Caco-2 (cell line): Measurements from ENCODE around the gene TTF1. TPM values are rescaled to one million over a fixed set of nuclear protein-coding genes. Genes with fewer than 3 reads are reported as not detected.

Source experiments
- BruUV-seq: library from RNA; stranded (reverse); fragments of 400-500 nt; replicated peaks from 2 replicates; lab custom pipeline; 2021; lab: Mats Ljungman, UMichigan
- CTCF ChIA-PET: fragments of 300-600 bp; sonication (Branson Sonifier 250); formaldehyde crosslinking; loops from one replicate; lab custom pipeline; 2022; ENCODE audit warnings: antibody characterized with exemption; lab: Charles Lee
- POLR2A ChIA-PET: fragments of 300-600 bp; sonication (Branson Sonifier 250); formaldehyde crosslinking; loops from one replicate; lab custom pipeline; 2022; ENCODE audit warnings: antibody characterized with exemption; lab: Charles Lee
- DNase-seq, 2 experiments: peaks; one replicate each; pipeline versions ENCODE4 v3.0.0 to v3.0.0-alpha.2; 2020 to 2022
- H3K27me3 ChIP-seq: replicated peaks from 2 replicates; pipeline ENCODE4 v1.6.0; 2011; ENCODE audit warnings: low read length; ENCODE audit not compliant: control insufficient read depth, insufficient read depth
- H3K36me3 ChIP-seq: 2 replicates; pipeline ENCODE4 v1.5.1; 2011; ENCODE audit warnings: low read length; ENCODE audit not compliant: control insufficient read depth, insufficient read depth
- H3K4me1 ChIP-seq: fragments of 250-450 bp; sonication (Bioruptor Pico); 2 replicates; pipeline ENCODE4 v1.5.1; 2020; ENCODE audit warnings: mild to moderate bottlenecking
- H3K4me3 ChIP-seq: 2 replicates; pipeline ENCODE4 v1.5.1; 2011; ENCODE audit warnings: low read depth, mild to moderate bottlenecking, control low read depth, low read length
- H3K9me3 ChIP-seq: fragments of 250-450 bp; sonication (Bioruptor Pico); 2 replicates; pipeline ENCODE4 v1.5.1; 2020; ENCODE audit warnings: mild to moderate bottlenecking, moderate library complexity
- H3K27ac Mint-ChIP-seq: one replicate; pipeline ENCODE4 v1.8.0; 2022; ENCODE audit warnings: mixed read lengths; ENCODE audit not compliant: unreplicated experiment
- H3K27me3 Mint-ChIP-seq: one replicate; pipeline ENCODE4 v1.8.0; 2022; ENCODE audit warnings: mixed read lengths; ENCODE audit not compliant: insufficient read depth, unreplicated experiment
- H3K36me3 Mint-ChIP-seq: one replicate; pipeline ENCODE4 v1.8.0; 2022; ENCODE audit warnings: mild to moderate bottlenecking, mixed read lengths; ENCODE audit not compliant: insufficient read depth, unreplicated experiment
- H3K4me1 Mint-ChIP-seq: one replicate; pipeline ENCODE4 v1.8.0; 2022; ENCODE audit warnings: low read depth, mixed read lengths; ENCODE audit not compliant: unreplicated experiment
- H3K4me3 Mint-ChIP-seq: one replicate; pipeline ENCODE4 v1.8.0; 2022; ENCODE audit warnings: mild to moderate bottlenecking, moderate library complexity, mixed read lengths; ENCODE audit not compliant: unreplicated experiment
- H3K9me3 Mint-ChIP-seq: one replicate; pipeline ENCODE4 v1.8.0; 2022; ENCODE audit warnings: mixed read lengths; ENCODE audit not compliant: unreplicated experiment
- CTCF ChIP-seq, 2 experiments: fragments of 200-600 bp in 1 of 2; IDR thresholded peaks; 1 replicate in 1 of 2; 2 replicates in 1 of 2; pipeline versions ENCODE4 v1.5.1 to v1.8.0; 2011 to 2022; ENCODE audit warnings: antibody characterized with exemption in 1 of 2, control low read depth in 1 of 2, inconsistent platforms in 1 of 2, low read depth in 1 of 2, low read length in 1 of 2, mild to moderate bottlenecking in 1 of 2, moderate library complexity in 1 of 2; ENCODE audit not compliant: insufficient read depth in 1 of 2, severe bottlenecking in 1 of 2, unreplicated experiment in 1 of 2
- intact Hi-C: fragments of 100-400 bp; cut with micrococcal nuclease; formaldehyde crosslinking; loops from one replicate; pipeline ENCODE4 v1.10.0; 2022; ENCODE audit not compliant: unreplicated experiment
- total RNA-seq: library from RNA; stranded (reverse); gene quantifications from 2 replicates; pipeline ENCODE4 v1.2.3, GENCODE V29; 2022

The TTF1 gene
- total RNA-seq, 1 experiment from 2014 or later: 11.4 TPM

- no peak for TF ChIP-seq CTCF (IDR thresholded peaks at IDR 0.05; ENCODE audit: insufficient read depth in 1 of 2, low read depth in 1 of 2, low read length in 1 of 2, severe bottlenecking in 1 of 2, unreplicated experiment in 1 of 2)
- no peaks in the 10 kb centered on the region for H3K4me1 ChIP-seq
- H3K36me3 ChIP-seq: no peaks in the 10 kb centered on the region
- no peaks in the 10 kb centered on the region for H3K36me3 Mint-ChIP-seq
- H3K4me3 Mint-ChIP-seq: no peak overlapping the region
- H3K4me3 ChIP-seq: no peak overlapping the region
- ChIA-PET POLR2A (no interaction called here), CTCF (no interaction called here)
- no peaks in the 10 kb centered on the region for H3K4me1 Mint-ChIP-seq
- DNase-seq: no peak
- H3K9me3 Mint-ChIP-seq: no peaks in the 10 kb centered on the region
- BruUV-seq: no TSS peak
- peaks cover 6% of the 10 kb centered on the region for H3K27me3 Mint-ChIP-seq
- H3K9me3 ChIP-seq: no peaks in the 10 kb centered on the region
- no peak overlapping the region for H3K27ac Mint-ChIP-seq
- intact Hi-C loops: no loop called here
- H3K27me3 ChIP-seq: no peaks in the 10 kb centered on the region
Measured at GRCh38 chr9:132443951-132444607, 37.4 kb upstream of the TTF1 start.

- ChIA-PET POLR2A (no interaction called here), CTCF (no interaction called here)
- Histone ChIP-seq H3K9me3 (no peaks in the 10 kb centered on the region), H3K4me1 (no peaks in the 10 kb centered on the region), H3K27me3 (no peaks in the 10 kb centered on the region), H3K4me3 (no peak overlapping the region), H3K36me3 (no peaks in the 10 kb centered on the region)
- Mint-ChIP-seq H3K36me3 (no peaks in the 10 kb centered on the region), H3K4me1 (no peaks in the 10 kb centered on the region), H3K27me3 (peaks cover 7% of the 10 kb centered on the region), H3K9me3 (no peaks in the 10 kb centered on the region), H3K4me3 (no peak overlapping the region), H3K27ac (no peak overlapping the region)
- intact Hi-C loops: no loop called here
- no TSS peak for BruUV-seq
- DNase-seq: no peak
- TF ChIP-seq CTCF (IDR thresholded peaks at IDR 0.05; ENCODE audit: insufficient read depth in 1 of 2, low read depth in 1 of 2, low read length in 1 of 2, severe bottlenecking in 1 of 2, unreplicated experiment in 1 of 2): no peak
Measured at GRCh38 chr9:132441404-132441803, 34.8 kb upstream of the TTF1 start.

- Histone ChIP-seq H3K9me3 (no peaks in the 10 kb centered on the region), H3K27me3 (no peaks in the 10 kb centered on the region), H3K4me3 (no peak overlapping the region), H3K4me1 (no peaks in the 10 kb centered on the region), H3K36me3 (no peaks in the 10 kb centered on the region)
- Mint-ChIP-seq H3K9me3 (no peaks in the 10 kb centered on the region), H3K27me3 (peaks cover 10% of the 10 kb centered on the region), H3K36me3 (no peaks in the 10 kb centered on the region), H3K27ac (no peak overlapping the region), H3K4me1 (no peaks in the 10 kb centered on the region), H3K4me3 (no peak overlapping the region)
- intact Hi-C loops: no loop called here
- DNase-seq: no peak
- no peak for TF ChIP-seq CTCF (IDR thresholded peaks at IDR 0.05; ENCODE audit: insufficient read depth in 1 of 2, low read depth in 1 of 2, low read length in 1 of 2, severe bottlenecking in 1 of 2, unreplicated experiment in 1 of 2)
- ChIA-PET CTCF (no interaction called here), POLR2A (no interaction called here)
- no TSS peak for BruUV-seq
Measured at GRCh38 chr9:132440735-132441134, 34.1 kb upstream of the TTF1 start.
